KBM-7 (cell line): Measurements from ENCODE around the gene KCNQ1.
"Not testable (repeated sequence)": the region's sequence is repeated elsewhere in the genome, so short reads cannot be mapped to it uniquely, and the experiment has no call there.

Experiments
- DNase-seq: peaks from one replicate; pipeline ENCODE4 v3.0.0-alpha.2; 2015
- in situ Hi-C: fragments of 300-500 bp; cut with MboI; formaldehyde crosslinking; loops from 2 replicates; pipeline ENCODE4 v1.14.3; 2020; ENCODE audit warnings: low sequenced_read_pairs, low pct_unique_long_range_greater_than_20kb, mixed read lengths

The KCNQ1 gene

DNA sequence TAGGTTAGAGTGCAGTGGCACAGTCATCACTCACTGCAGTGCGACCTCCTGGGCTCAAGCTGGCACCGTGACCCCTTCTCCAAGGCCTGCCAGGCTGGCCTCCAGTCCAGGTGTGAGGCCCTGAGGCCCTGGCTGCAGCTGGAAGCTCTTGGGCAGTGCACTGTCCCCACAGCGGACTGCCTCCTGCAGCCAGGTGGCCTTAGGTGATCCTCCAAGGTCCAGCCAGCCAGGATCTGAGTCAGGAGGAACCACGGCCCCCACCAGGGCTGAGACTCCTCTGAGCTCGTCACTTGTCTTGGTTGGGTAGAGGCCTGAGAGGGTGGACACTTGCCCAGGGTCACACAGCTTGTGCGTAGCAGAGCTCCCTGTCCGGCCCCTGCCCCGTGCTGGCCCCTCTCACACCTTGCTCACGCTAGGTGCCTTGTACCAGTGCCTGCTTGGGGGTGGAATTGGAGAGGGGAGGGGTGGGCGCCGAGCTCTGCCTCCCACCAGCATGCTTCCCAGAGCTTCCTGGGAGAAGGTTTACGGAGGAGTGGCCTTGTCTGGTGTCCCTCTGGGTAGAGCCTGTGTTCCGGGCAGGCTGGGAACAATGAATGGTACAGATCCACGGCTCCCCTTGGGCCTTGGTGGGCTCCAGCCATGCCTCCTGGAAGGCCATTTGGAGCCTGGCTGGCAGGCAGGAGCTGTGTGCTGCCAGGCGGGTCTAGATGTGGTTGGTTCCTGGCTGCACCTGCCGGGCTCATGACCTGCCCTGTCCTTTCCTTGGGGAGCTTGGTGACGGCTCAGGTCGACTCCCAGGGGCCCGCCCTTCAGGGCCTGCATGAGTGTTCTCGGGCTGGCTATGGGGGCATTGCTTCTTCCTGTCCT is 20.6 kb downstream of the KCNQ1 start:
- no peak for DNase-seq
- in situ Hi-C loops: no loop called here

GRCh38 chr11:2466069-2466801 is 21.4 kb downstream of the KCNQ1 start:
- in situ Hi-C loops: no loop called here
- no peak for DNase-seq

DNA sequence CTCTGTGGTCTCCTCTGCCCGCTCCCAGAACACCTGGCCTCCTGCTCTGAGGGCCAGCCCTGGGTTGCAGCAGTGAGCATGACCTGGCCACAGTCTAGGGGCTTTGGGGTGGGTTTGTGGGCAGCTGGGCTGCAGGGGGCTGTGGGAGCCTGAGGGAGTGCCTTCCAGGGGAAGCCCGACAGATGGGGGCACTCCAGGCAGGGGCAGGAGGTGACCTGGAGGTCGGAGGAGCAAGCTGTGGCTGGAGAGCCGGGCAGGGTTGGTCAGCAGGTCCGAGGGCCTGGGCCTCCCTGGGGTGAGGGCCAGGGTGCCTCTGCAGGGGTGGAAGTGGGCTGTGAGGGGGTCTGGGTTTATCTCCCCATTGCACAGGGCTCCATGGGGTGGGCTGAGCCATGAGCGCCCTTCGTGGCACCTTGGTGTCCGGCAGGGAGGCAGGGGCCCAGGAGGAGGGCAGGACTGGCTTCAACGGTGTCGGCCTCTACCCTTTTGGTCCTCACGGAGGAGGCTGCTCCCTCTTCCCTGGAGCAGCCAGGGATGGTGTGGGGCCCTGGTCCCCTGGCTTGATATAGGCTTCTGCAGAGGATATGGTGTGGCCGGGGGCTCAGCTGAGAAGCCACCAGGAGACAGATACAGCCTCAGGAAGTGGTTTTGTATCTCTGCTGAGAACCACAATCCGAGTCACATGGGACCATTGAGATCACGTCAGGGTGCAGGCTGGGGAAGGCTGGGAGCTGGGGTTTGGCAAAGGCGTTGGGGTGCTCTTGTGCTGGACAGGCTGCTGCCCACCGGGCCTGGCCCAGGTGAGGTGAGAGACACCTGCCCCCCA is 22.3 kb downstream of the KCNQ1 start:
- in situ Hi-C loops: no loop called here
- DNase-seq: peak; percentile 68

DNA sequence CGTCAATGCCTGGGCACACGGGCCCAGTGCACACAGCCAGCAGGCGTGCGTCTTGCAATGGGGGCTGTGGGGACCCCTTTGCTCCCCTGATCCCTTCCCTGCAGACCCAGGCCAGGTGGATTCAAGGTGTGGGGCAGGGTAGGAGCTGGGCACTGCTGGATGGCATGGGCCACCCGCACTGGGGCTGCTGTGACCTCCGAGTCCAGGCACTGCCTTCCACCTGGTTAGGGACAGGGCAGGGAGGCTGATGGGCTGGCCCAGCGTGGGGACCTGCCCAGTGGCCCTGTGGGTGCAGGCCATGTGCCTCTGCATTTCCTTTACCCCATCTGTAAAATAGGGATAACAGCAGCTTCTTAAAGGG is 22.9 kb downstream of the KCNQ1 start:
- in situ Hi-C loops: no loop called here
- DNase-seq: no peak

GRCh38 chr11:2468363-2469235 is 23.8 kb downstream of the KCNQ1 start:
- in situ Hi-C loops: no loop called here
- no peak for DNase-seq

DNA sequence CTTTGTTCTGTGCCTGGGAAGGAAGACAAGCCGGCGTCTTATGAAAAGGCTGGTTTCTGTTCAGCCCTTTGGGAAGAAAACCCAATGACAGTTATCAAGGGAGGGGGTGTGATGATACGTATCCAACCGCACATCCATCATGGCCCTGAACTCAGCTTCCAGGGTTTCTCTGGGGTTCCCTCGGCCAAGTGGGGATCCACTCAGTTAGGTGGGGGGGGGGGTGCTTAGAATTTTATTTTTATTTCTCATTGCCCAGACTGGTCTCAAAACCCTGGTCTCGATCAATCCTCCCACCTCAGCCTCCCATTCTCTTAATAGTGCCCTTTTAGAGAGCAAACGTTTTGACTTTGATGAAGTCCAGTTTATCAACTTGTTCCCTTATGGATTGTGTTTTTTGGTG is 25.7 kb downstream of the KCNQ1 start:
- in situ Hi-C loops: no loop called here

GRCh38 chr11:2471048-2471803 is 26.4 kb downstream of the KCNQ1 start:
- in situ Hi-C loops: no loop called here
- DNase-seq: no peak

More for the DNA sequence above, 25.7 kb downstream of the KCNQ1 start:
- no peak for DNase-seq

GRCh38 chr11:2471804-2472096 is 26.9 kb downstream of the KCNQ1 start:
- DNase-seq: no peak
- in situ Hi-C loops: no loop called here

DNA sequence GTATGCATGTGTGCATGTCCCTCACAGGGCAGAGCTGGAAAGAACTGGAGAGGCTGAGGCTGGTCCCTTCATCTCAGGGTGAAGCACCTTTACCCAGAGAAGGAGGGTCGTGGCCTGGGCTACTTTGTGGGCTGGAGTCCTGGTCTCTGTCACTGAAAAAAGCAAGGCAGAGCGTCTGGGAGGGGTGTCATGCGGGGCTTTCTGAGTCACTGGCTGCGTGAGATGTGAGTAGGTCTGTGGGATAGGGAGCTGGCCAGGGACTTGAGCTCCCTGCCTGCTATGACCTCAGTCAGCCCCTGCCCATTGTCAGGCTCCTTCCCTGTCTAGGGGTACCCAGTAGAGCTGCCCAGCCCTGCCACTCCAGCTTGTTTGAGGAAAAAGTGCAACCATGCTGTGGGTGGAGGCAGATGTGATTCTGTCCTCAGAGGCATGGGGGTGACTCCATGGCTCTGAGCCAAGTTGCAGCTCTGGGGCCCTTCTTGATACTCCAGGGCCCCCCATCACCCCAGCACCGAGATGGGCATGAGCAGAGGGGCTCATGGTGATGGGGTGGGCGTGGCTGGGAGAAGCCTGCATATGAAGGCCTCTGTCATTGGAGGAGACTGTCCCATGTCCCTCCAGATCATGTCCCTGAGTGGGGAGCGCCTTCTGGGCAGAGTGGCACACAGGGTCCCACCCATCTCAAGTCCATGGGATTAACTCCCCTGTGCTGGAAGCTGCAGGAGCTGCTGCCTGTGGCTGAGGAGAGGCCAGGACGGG is 27.8 kb downstream of the KCNQ1 start:
- in situ Hi-C loops: no loop called here
- no peak for DNase-seq

DNA sequence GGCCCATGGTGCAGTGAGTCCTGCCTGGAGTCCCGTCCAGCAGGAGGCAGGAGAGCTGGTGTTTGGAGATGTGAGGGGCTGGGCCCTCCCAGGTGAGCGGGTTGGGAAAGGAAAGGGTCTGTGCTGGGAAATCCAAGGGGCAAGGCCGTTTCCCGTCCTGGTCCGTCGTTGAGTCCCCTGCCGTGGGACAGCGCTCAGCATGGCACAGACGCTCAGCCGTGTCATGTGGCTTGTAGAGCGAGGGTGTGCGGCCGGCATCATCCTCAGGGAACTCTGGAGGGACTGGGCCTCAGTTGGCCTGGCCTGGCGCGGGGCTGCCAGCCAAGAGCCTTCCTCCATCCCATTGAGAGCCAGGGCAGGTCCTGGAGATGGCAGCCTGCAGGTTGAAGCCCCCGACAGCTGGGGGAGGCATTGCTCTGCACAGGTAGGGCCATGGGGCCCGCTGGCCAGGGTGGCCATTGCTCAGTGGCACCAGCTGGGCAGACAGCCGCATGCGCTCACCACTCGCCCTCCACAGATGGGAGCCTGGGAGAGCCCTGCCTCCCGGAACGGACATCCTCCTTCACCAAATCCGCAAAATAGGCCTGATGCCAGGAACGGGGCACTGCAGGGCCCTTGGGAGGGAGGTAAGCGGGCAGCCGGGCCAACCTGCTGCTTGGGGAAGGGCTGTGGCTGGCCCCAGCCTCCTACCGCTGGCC is 28.7 kb downstream of the KCNQ1 start:
- DNase-seq: no peak
- in situ Hi-C loops: no loop called here

DNA sequence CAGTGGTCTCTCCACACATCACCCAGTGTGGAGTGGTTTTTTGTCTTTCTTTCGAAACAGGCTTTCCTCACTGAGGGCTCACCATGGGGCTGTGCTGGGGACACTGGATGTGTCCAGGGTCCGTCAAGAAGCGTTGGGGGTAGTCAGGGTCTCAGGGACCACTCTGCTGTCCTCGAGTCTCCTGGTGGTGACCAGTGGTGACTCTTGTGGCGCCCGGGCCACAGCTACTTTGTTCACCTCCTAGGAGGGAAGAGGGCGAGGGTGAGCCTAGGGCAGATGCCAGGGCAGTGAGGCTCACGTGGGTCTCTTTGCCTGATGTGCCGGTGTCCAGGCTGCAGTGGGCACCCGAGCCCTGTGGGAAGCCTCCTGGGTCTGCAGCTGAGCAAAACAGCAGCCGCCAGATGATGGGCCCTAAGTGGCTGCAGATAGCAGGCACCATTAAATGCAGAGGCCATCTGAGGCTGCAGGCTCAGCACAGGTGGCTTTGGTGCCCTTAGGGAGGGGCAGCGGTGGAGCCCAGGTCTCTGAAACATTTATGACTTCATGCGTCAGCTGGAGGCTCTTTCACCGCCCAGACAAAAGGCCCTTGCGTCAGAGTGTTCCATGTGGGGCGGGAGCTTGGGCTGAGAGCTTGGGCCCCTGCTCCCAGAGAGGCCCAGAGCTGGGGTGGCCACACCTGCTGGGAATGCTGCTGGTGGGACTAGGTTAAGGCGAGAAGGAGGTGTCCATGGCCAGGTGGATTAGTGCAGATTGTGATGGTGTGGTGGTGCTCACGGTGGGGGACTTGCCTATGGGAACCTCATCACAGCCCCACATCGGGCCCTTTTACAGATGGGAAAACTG is 29.5 kb downstream of the KCNQ1 start:
- in situ Hi-C loops: no loop called here
- DNase-seq: no peak

DNA sequence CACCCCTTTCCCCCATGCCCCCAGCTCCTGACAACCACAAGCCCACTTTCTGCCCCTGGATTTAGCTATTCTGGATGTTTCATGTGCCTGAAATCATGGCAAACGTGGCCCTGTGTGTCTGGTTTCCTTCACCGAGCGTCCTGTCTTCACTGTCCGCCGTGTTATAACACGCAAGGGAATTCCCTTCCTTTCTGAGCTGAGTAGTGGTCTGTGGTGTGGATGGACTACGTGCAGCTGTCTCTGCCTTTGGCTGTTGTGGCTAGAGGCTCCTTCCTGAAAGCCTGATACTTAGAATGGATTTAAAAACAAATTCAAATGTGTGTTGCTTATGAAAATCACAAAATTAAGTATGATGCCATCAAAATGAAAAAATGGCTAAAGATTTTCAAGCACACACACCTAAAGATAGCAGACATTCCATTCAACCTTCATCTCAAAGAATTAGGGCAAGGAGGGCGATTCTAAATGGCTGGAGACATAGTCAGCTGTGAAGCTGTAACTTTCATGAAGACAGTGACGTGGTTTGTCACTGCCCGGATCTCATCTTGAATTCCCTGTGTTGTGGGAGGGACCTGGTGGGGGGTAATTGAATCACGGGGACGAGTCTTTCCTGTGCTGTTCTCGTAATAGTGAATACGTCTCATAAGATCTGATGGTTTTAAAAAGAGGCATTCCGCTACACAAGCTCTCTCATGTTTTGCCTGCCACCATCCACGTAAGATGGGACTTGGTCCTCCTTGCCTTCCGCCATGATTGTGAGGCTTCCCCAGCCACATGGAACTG is 30.5 kb downstream of the KCNQ1 start:
- in situ Hi-C loops: no loop called here
- no peak for DNase-seq

- no peak for DNase-seq
- in situ Hi-C loops: no loop called here
These were observed 32.4 kb downstream of the KCNQ1 start for GRCh38 chr11:2477254-2477653.

- no peak for DNase-seq
- in situ Hi-C loops: no loop called here
These were observed 33.1 kb downstream of the KCNQ1 start for GRCh38 chr11:2477936-2478335.

GRCh38 chr11:2480067-2480873 is 35.5 kb downstream of the KCNQ1 start:
- in situ Hi-C loops, DNase-seq: not testable (repeated sequence)
